GM12873 (cell line): Measurements from ENCODE around the gene TPP1.

Experiments
- TF ChIP-seq, protein P1 (sequence below): IDR thresholded peaks from 2 replicates; pipeline ENCODE4 v1.5.1; 2012; ENCODE audit warnings: low read depth, mild to moderate bottlenecking, moderate library complexity, low read length, control low read depth; ENCODE audit not compliant: insufficient read depth; ENCODE audit errors: missing control alignments

Gene TPP1

DNA sequence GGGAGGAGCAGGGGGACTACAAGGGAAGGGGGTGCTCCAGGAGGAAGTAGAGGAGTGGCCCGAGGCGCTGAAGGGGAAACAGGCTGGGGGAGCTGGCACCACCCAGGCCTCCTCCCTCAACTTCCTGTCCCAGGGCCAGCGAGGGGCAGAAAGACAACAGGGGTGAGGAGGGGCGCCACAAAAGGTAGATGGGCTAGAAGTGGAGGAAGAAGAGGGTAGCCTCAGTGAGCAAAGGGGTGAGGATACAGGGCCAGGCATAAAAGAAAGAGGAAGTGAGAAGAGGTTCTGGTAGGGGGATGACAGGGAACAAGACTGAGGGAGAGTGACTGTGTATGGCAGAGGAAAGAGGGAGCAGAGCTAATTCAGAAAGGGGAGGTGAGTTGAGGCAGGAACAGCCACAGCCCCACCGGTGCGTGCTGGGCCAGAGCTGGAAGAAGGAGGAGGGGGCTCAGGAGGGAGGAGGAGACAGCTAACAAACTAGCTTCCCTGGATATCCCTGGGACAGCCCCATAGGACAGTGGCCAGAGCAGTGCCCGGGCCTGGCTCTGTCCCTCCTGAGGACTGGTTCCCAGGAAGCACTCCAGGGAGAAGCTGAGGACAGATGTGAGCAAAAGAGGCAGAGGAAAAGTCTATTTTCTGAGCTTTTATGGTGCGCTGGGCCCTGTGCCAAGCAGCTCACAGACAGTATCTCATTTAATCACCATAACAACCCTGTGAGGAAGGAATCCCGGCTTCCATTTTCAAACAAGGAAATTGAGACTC, 27.9 kb upstream of the TPP1 start:
- TF ChIP-seq, protein P1, sequence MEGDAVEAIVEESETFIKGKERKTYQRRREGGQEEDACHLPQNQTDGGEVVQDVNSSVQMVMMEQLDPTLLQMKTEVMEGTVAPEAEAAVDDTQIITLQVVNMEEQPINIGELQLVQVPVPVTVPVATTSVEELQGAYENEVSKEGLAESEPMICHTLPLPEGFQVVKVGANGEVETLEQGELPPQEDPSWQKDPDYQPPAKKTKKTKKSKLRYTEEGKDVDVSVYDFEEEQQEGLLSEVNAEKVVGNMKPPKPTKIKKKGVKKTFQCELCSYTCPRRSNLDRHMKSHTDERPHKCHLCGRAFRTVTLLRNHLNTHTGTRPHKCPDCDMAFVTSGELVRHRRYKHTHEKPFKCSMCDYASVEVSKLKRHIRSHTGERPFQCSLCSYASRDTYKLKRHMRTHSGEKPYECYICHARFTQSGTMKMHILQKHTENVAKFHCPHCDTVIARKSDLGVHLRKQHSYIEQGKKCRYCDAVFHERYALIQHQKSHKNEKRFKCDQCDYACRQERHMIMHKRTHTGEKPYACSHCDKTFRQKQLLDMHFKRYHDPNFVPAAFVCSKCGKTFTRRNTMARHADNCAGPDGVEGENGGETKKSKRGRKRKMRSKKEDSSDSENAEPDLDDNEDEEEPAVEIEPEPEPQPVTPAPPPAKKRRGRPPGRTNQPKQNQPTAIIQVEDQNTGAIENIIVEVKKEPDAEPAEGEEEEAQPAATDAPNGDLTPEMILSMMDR: no peak

DNA sequence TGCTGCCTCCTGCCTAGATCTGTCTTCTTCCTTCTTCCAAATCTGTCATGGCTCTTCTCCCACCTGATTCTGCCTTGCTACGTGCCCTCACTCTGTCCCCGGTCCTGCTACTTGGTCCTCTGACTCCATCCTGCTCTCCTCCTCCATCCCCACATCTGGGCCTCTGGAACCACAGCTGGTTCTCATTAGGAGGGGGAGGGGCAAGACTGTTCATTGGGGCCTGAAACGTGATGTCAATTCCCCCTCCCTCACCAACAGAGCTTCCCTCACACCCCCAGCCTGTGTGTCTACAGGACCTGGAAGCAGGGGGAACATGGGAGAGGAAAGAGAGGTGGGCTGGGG, 27.3 kb upstream of the TPP1 start:
- TF ChIP-seq, protein P1: no peak

DNA sequence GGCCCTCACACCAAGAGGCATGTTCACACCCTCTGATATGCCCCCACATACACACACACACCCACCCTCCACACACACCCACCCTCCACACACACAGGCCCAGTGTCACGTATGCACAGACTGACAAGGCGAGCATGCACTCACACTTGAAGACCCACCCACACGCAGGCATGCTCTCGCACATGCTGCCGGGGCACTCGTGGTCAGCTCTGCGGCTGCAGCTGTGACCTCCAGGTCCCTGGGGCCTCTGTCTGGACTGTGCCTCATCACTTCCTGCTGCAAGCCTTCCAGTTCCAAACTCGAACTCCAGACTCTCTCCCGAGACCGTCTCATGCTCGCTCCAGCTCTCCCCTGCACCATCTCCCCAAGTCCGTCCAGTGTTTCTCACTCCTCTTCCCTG, 26.8 kb upstream of the TPP1 start:
- TF ChIP-seq, protein P1: no peak

DNA sequence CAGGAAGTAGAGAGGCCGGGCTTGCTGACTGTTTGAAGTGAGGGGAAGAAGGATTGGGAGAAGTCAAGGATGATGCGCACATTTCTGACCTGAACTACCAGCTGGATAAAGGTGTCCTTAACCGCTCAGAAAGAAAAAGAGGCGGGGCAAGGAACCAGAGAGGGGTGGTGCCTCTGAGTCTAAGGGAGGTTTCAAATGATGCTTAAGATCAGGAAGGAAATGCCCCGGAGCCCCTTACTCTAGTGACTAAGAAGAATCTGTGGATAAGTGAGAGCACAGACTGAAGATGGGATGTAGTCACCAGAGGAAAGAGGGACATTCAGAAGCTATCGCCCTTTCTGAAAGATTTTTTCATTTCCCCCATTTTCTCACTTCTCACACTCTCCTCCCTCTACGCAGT, 23.7 kb upstream of the TPP1 start:
- TF ChIP-seq, protein P1: no peak

DNA sequence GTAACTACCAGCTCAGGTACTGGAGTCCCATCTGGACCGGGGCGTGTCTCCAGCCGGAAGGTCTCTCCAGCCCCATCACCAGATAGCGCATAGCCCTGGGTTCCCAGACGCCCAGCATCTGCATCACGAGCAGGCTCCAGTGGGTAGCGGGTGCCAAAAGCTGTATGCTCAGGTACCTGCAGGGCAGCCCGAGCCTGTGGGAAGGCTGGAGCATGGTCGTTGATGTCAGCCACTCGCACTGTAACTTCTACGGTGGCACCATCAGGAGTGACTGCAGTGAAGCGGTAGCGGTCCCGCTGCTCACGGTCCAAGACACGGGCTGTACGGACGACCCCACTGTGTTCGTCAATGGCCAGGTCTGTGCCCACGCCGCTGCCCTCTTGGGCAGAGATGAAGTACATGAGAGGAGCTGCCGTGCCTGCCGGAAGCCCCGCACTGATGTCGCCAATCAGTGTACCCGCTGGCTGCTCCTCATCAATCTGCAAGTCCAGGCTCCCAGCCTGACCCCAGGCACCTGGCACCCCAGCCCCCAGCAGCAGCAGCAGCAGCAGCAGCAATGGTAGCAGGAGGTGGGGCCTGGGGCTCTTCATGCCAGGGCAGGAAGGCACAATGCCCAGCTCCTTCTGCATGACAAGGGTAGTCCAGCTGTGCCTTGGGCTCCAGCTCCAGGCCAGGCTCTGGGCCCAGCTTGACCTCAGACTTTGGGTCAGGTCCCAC, 21.9 kb upstream of the TPP1 start:
- TF ChIP-seq, protein P1: no peak

DNA sequence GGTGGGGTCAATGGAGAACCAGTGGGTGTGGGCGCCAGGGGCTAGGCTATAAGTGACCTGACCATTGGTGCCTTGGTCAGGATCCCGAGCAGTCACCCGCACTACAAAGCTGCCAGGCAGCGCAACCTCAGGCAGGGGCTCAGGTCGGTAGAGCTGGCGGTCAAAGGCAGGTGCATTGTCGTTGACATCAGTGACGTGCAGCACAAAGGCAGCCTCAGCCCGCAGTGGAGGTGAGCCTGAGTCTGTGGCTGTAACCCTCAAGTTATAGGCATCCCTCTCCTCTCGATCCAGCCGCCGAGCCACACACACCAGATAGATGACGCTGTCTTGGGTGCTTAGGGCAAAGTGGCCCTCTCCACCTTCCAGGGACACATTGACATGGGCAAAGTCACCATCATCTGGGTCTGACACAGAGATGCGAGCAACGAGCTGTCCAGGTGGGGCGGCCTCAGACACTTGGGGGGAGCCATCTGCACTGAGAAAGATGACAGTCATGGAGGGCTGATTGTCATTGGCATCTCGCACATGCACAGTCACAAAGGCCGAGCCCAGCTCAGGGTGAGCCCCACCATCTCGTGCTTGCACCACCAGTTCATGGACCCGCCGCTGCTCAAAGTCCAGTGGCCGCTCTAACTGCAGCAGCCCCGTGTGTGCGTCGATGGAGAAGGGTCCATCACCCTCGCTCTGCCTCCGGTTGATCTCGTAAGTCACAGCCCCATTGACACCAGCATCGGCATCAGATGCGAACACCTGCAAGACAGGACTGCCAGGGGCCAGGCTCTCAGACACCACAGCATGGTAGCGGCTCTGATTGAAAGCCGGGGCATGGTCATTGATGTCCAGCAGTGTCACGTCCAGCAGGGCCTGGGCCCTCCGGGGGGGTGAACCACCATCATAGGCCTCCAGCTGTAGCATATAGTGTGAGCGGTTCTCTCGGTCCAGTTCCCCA, 21.1 kb upstream of the TPP1 start:
- TF ChIP-seq, protein P1: no peak

DNA sequence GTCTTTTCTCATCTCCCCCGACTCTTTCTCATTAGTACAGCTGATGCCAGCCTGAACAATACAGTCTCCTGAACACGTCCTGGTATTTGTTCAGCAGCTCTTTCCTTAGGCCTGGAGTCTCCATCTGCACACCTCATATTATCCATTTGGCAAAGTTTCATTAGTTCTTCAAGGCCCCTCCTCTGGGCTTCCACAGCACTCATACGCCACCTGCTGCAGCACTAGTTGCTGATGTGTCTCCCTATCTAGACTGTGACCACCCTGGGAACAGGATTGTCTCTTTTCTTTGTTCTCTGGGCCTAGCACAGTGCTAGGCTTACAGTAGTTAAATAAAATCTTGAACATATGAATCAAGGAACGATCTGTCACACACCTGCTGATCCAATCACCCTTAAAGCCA, 19.2 kb upstream of the TPP1 start:
- TF ChIP-seq, protein P1: no peak
